ENCODE data around the gene MAN2C1.

Gene MAN2C1

DNA sequence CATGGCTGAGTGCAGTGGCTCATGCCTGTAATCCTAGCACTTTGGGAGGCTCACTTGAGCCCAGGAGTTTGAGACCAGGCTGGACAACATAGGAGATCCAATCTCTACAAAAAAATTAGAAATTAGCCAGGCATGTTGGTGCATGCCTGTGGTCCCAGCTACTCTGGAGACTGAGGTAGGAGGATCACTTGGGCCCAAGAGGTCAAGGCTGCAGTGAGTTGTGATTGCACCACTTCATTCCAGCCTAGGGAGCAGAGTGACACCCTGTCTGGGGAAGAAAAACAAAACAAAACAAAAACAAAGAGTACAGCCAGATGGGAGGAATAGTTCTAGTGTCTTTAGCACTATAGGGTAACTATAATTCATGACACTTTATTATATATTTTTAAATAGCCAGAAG, 58.7 kb downstream of the MAN2C1 start:
- no peak for DNase-seq (ENCODE audit: low read depth in 2 of 2)

DNA sequence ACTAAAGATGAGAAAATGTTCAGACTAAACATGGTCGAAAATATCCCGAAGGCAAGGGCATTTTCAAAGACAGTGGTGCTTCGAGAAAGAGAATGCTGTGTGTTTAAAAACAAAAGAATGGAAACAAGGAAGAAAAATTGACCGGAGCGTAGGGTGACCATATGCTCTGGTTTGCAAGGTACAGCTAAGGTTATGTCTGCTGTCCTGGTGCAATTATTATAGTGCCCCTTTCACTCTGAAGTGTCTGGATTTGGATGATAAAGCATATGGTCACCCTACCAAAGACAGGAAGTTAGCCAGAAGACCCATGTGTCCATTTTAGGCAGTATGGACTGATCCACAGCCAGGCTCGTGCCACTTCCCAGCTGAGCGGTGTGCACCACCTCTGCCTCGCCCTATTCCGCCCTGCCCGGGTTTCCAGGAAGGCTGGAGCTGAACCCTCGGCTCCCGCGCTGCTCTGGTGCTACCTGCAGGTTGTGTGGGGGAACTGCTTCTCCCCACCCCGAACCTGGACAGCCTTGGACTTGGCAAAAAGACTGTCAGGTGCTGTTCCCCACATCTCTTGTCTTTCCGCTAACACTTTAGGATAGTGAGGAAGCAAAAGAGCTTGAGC, 60.5 kb downstream of the MAN2C1 start:
- no peak for DNase-seq (ENCODE audit: low read depth in 2 of 2)

DNA sequence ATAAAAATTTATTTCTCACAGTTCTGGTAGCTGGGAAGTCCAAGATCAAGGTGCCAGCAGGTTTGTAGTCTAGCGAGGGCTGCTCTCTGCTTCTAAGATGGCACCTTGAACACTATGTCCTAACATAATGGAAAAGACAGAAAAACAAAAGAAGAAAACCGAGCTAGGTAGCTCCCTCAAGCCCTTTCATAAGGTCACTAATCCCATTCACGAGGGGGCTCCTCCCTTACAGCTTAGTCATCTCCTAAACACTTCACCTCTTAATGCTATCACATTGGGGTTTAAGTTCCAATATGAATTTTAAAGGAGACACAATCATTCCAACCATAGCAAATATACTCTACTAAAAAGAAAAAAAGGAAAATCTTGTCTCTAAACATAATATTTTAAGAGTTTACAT, 62.2 kb downstream of the MAN2C1 start:
- DNase-seq (ENCODE audit: low read depth in 2 of 2) = no peak

Data from stimulated activated CD8-positive, alpha-beta memory T cell treated with anti-CD3 and anti-CD28 coated beads, Interleukin-7, amount 100 ng/mL, for 4 hours (primary cell).